ENCODE measurements around the gene CA5B.
"Not testable (repeated sequence)": the region's sequence is repeated elsewhere in the genome, so short reads cannot be mapped to it uniquely, and the experiment has no call there.

Gene CA5B

GRCh38 chrX:15737959-15738902 is at the start of gene CA5B:
CA5B (plus strand) TSS chrX:15738270; CDS start chrX:15750024, 11,754 bp downstream.
- FAIRE-seq (peak; percentile 94), DNase-seq (ENCODE audit: insufficient read length, low spot score) (peak; percentile 52)

GRCh38 chrX:15694941-15695451 is 43.1 kb upstream of the CA5B start:
- DNase-seq (ENCODE audit: insufficient read length, low spot score), result no peak
- FAIRE-seq, result no peak

GRCh38 chrX:15696516-15696915 is 41.6 kb upstream of the CA5B start:
- DNase-seq (ENCODE audit: insufficient read length, low spot score) (no peak), FAIRE-seq (no peak)

- DNase-seq (ENCODE audit: insufficient read length, low spot score), result no peak
- no peak for FAIRE-seq
These were observed 35.3 kb upstream of the CA5B start for GRCh38 chrX:15702488-15703371.

GRCh38 chrX:15703809-15704208 is 34.3 kb upstream of the CA5B start:
- peak; percentile 40 for FAIRE-seq
- not testable (repeated sequence) for DNase-seq (ENCODE audit: insufficient read length, low spot score)

GRCh38 chrX:15704273-15704672 is 33.8 kb upstream of the CA5B start:
- not testable (repeated sequence) for DNase-seq (ENCODE audit: insufficient read length, low spot score); FAIRE-seq

GRCh38 chrX:15714529-15714928 is 23.5 kb upstream of the CA5B start:
- DNase-seq (ENCODE audit: insufficient read length, low spot score) (no peak), FAIRE-seq (no peak)

- DNase-seq (ENCODE audit: insufficient read length, low spot score) (no peak), FAIRE-seq (no peak)
These were observed 19.6 kb upstream of the CA5B start for GRCh38 chrX:15718283-15718970.

GRCh38 chrX:15719324-15719968 is 18.6 kb upstream of the CA5B start:
- DNase-seq (ENCODE audit: insufficient read length, low spot score) (no peak), FAIRE-seq (no peak)

- DNase-seq (ENCODE audit: insufficient read length, low spot score), result no peak
- FAIRE-seq, result no peak
These were observed 16.2 kb upstream of the CA5B start for GRCh38 chrX:15721911-15722310.

- no peak for FAIRE-seq
- no peak for DNase-seq (ENCODE audit: insufficient read length, low spot score)
These were observed 14.1 kb upstream of the CA5B start for GRCh38 chrX:15723887-15724517.

GRCh38 chrX:15724911-15725310 is 13.2 kb upstream of the CA5B start:
- FAIRE-seq (no peak), DNase-seq (ENCODE audit: insufficient read length, low spot score) (no peak)

GRCh38 chrX:15731368-15731767 is 6.7 kb upstream of the CA5B start:
- DNase-seq (ENCODE audit: insufficient read length, low spot score); FAIRE-seq: not testable (repeated sequence)

GRCh38 chrX:15737190-15737958 is 696 bp upstream of the CA5B start:
- no peak for DNase-seq (ENCODE audit: insufficient read length, low spot score)
- FAIRE-seq, result no peak

- FAIRE-seq (no peak), DNase-seq (ENCODE audit: insufficient read length, low spot score) (no peak)
These were observed 1.8 kb downstream of the CA5B start for GRCh38 chrX:15739886-15740285.

GRCh38 chrX:15744181-15744867 is 6.3 kb downstream of the CA5B start:
- DNase-seq (ENCODE audit: insufficient read length, low spot score), result no peak
- FAIRE-seq, result no peak

GRCh38 chrX:15745179-15745578 is 7.1 kb downstream of the CA5B start:
- DNase-seq (ENCODE audit: insufficient read length, low spot score), result no peak
- FAIRE-seq, result no peak

- FAIRE-seq; DNase-seq (ENCODE audit: insufficient read length, low spot score): not testable (repeated sequence)
These were observed 8.6 kb downstream of the CA5B start for GRCh38 chrX:15746651-15747050.
